Endothelial cell of umbilical vein (primary cell): ENCODE measurements around the gene POLR3A.

Source experiments
- CTCF ChIP-seq, 2 donors: IDR thresholded peaks; 1 replicate in 1 of 2; 2 replicates in 1 of 2; pipeline ENCODE4 v1.5.1; 2011; ENCODE audit warnings: low read length in 2 of 2, mild to moderate bottlenecking in 2 of 2, moderate library complexity in 2 of 2, control low read depth in 1 of 2, inconsistent platforms in 1 of 2, low read depth in 1 of 2; ENCODE audit not compliant: insufficient read depth in 1 of 2; ENCODE audit errors: extremely low read depth in 1 of 2
- JUN ChIP-seq: IDR thresholded peaks from 2 replicates; pipeline ENCODE4 v1.6.1; 2011; ENCODE audit warnings: borderline replicate concordance, low read depth; ENCODE audit not compliant: insufficient read length, insufficient read depth
- POLR2A ChIP-seq: IDR thresholded peaks from 2 replicates; pipeline ENCODE4 v1.6.1; 2012; ENCODE audit warnings: low read depth, mild to moderate bottlenecking, control low read depth, low read length

GRCh38 chr10:78011065-78011464, 18.2 kb downstream of the POLR3A start:
- TF ChIP-seq POLR2A (no peak), JUN (no peak), CTCF (IDR thresholded peaks at IDR 0.05; ENCODE audit: extremely low read depth in 1 of 2, insufficient read depth in 1 of 2, low read depth in 1 of 2, low read length in 2 of 2) (no peak)
